NAMALWA (cell line): ENCODE measurements around the gene TPRKB.
"Not testable (repeated sequence)": the region's sequence is repeated elsewhere in the genome, so short reads cannot be mapped to it uniquely, and the experiment has no call there.

ENCODE experiments used
- DNase-seq: peaks from one replicate; pipeline ENCODE4 v3.0.0-alpha.2; 2015; ENCODE audit warnings: low spot score

The TPRKB gene

DNA sequence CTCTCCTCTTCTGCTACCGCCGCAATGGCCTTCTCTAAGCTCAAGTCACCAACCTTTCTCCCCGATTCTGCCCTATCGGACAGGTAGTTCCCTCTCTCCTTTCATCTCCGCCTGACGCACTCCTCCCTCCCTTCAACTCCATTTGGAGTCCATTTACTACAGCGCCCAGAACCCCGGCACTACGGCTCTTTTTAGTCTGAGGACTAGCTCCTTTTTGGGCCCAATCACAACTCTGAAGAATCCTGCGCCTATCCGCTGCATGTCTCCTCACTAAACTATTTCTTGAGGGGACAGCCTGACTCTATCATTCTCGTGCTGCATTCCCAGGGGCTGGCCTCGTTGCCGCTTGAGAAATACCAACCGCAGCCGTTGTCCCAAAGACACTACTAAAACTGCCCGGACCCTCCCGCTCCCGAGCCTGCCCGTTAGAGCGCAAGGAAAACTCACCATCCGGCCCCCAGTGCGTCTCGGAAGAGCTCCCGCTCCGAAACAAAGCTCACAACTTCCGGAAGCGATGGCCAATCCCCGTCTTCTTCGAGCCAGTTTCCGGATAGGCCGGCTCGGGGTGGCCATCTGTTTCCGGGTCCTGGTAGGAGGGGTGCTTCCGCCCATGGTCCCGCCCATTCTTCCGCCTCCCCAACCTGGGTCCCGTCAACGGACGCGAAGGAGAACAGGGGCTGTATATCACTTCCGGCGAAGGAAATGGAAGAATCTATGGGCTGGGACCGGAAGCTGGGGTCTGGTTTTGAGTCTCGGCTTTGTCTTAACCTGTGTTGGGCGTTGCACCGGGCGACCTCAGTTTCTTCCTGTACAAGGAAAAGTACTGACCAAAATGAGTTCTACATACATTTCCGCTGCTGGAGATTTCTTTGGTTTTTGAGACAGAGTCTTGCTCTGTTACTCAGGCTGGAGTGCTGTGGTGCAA lies at the start of gene TPRKB:
Gene TPRKB (minus strand): TSS at position 491 of the 925 bp plus-strand sequence. CDS start 2,776 bp downstream, outside the sequence.
- peak; percentile 97 for DNase-seq

DNA sequence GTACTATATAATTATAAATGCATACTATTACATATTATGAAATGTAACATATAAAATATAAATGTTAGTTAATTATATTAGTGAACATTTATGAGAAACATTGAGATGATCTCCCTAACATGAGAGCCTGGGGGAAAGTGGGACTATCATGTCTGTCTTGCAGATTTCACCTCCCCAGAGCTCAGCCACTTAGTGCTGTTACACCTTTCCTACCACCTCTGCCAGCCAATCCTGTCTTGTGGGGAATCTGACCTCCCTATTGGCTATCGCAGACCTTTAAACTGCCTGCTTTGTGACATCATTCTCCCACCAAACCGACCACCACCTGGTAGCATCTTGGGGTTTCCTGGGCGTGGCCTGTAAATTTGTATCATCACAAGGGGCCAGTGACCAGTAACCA lies 46.7 kb upstream of the TPRKB start, which contains the start of gene C2orf78:
Gene C2orf78 (plus strand): TSS at position 301 of the 400 bp plus-strand sequence. CDS start 127 bp downstream, outside the sequence.
- not testable (repeated sequence) for DNase-seq

DNA sequence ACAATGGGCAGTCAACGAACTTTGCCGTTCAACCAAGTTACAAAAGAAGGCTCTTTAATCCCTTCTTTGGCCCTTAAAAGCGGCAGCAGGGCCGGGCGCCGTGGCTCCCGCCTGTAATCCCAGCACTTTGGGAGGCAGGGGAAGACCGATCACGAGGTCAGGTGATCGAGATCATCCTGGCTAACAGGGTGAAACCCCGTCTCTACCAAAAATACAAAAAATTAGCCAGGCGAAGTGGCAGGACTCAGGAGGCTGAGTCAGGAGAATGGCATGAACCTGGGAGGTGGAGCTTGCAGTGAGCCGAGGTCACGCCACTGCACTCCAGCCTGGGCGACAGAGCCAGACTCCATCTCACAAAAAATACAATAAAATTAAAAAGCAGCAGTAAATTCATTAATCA lies 46.3 kb upstream of the TPRKB start:
- DNase-seq, result not testable (repeated sequence)

DNA sequence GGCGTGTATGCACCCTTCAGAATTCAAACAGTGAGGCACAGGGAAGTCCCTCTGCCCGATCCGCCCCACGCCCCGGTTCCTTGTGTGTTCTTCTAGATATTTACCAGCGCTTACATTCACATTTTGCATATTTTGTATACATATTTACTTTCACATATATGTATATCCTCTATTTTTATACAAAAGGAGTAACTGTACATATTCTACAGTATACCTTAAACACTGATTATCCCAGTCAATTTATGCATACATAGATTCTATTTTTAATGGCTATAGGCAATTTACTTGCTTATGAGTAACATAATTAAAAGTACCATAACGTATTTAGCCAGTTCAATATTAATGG lies 43.1 kb upstream of the TPRKB start:
- DNase-seq, result no peak

DNA sequence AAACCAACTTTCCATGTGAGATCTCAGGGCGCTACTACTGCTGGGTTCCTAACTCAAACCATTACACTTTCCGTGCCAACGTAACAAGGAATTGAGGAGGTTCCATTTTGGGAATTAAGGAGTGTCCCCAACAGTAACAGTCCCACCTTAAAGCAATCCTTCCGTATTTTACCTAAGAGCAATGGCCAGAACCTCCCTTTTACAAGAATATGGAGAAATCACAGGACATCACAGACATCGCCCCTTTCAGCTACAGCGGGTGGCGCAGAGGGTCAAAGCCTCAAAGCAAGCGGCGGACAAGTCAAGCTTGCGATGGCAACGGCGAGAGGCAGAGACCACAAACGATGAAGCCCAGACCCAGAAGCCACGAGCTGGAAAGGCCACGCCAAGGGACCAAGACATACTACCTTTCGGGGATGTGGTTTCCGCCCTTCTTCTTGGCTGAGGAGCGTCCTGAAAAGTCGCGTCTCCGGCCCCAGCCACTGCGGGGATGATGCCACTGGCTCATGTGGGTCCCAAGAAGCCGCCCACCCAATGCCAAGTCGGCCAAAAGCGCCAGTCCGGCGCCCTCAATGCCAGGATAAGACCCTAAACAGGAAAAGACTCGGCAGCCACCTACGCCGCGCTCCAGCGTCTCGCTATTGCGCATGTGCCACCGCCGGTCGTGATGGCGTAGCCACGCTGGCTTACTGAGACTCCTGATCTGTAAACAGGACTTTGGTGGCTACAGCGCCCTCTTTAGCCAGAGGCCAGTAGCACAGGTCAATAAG lies 42.5 kb upstream of the TPRKB start, which contains the start of gene DUSP11:
Gene DUSP11 (minus strand): TSS at position 637 of the 770 bp plus-strand sequence. CDS start 129 bp downstream, at position 508.
- DNase-seq, result peak; percentile 99

DNA sequence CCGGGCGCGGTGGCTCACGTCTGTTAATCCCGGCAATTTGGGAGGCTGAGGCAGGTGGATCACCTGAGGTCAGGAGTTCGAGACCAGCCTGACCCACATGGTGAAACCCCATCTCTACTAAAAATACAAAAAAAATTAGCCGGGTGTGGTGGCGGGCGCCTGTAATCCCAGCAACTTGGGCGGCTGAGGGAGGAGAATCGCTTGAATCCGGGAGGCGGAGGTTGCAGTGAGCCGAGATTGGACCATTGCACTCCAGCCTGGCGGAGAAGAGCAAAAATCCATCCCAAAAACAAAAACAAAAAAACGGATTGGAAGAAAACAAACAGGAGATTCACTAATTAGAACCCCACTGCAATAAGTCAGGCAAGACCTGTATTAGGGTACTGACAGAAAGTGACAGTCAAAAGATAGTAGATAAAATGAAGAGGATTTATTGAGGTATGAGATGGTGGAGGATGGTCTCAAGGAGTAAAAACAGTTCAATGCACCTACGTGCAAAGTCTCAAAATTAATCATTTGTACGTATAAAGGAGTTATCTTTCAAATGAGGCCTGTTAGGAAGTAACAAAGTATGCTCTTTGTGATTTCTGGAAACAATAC lies 41.8 kb upstream of the TPRKB start:
- not testable (repeated sequence) for DNase-seq

GRCh38 chr2:73776869-73777519 lies 39.8 kb upstream of the TPRKB start:
- DNase-seq, result no peak

- no peak for DNase-seq
These were observed 39.2 kb upstream of the TPRKB start for GRCh38 chr2:73776381-73776780.

DNA sequence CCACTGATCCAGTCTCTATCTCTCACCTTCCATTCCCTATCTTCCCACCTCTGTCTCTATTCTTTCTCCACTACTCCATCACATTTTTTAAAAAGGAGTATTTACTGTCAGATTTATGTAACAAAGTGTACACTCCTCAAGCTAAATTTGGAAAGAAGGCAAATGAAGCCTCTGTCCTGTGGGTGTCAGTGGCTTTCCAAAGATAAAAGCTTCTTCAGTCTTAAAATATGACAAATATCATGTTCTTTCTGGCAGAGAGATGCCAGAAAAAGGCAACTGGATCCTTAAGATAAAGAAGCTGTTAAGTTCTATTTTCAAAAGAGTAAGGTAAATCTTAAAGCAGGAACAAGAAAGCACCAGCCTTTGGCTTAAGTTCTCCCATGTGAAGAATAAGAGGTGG lies 35.7 kb upstream of the TPRKB start:
- no peak for DNase-seq

DNA sequence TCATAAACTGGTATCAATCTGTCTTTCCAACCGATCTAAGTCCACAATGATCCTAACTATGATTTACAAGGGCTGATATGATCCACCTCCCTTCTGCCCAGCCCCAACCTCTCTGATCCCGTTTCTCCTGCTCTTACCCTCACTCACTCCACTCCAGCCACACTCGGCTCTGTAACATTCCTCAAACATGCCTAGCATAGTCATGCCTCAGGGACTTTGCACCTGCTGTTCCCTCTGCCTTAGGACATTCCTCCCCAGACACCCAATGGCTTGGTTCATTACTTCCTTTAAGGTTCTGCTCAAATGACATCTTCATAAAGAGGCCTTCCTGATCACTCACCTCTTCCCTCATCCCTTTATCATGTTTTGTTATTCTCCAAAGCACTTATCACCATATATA lies 33.6 kb upstream of the TPRKB start:
- DNase-seq, result no peak

DNA sequence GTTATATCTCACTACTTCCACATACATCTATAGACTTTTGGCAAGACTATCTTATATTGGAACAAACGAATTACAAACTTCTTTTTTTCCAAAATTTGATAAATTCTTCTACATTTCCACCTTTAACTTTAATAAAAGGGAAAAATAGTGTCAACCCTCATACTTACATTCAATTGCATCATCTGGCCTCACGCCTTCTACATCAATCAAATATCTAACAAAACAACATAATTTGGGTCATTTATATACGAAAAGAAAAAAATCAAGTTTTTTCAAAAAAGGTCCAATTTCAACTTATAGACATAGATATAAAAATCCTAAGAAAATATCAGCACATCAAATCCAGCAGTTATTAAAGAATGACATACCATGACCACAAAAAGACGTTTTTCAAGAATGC lies 29.8 kb upstream of the TPRKB start:
- no peak for DNase-seq

- no peak for DNase-seq
These were observed 29.2 kb upstream of the TPRKB start for GRCh38 chr2:73766349-73766748.

DNA sequence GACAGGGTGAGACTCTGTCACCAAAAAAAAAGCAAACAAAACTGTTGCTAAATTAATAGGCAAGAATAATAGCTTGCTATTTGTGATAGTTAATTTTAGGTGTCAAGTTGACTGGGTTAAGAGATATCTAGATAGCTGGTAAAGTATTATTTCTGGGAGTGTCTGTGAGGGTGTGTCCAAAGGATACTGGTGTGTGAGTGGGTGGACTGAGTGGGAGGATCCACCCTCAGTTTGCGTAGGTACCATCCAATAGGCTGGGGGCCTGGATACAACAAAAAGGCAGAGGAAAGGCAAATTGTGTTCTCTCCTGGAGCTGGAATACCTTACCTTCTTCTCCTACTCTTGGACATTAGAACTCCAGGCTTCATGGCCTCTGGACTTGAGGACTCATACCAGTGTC lies 27.8 kb upstream of the TPRKB start:
- DNase-seq, result no peak

DNA sequence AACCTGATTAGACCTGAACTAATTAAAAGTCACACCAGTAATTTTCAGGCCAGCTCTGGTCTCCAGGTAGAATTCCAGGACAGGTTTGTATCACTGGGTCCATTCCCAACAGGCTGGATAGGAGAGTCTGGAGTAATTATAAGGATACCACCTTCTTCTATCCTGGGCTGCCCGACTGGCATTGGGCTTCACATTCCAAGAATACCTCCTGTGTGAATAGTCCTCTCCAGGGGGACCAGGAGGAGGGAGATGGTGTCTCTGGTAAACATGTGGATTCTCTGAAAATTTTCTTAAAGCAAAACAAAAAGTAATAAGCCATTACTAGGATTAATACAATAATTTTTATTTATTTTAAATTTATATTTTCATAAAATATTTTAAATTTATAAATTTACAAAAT lies 25.4 kb upstream of the TPRKB start:
- DNase-seq, result no peak

GRCh38 chr2:73759904-73760303 lies 22.8 kb upstream of the TPRKB start:
- DNase-seq, result no peak

DNA sequence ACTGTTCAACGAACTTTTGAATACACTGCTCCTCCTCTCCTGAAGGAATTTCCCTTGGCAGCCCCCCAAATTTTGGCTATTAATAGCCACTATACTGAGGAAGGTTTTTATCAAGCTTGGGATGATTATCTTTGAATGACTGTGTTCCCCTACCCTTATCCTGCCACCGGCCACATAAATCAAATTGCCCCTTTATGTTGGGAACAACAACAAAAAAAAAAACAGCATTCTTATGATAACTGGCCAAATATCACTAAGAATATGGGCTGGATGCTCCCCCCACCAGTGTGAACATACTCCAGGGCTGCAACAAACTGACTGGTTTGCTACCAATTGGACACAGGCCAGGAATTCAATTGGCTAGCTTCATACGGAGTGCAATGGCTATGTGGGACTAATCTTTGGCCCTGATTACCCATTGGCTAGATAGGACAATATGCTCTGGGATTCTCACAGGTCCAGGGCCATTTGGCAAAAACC lies 22.2 kb upstream of the TPRKB start:
- DNase-seq, result no peak

DNA sequence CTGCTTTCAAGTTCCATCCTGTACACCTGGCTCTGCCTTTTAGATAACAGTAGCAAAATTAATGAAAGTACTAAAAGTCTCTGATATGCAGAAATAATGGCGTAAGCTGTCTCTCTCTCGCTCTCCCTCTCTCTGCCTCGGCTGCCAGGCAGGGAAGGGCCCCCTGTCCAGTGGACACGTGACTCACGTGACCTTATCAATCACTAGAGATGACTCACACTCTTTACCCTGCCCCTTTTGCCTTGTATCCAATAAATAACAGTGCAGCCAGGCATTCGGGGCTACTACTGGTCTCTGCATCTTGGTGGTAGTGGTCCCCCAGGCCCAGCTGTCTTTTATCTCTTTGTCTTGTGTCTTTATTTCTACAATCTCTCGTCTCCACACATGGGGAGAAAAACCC lies 17.2 kb upstream of the TPRKB start:
- not testable (repeated sequence) for DNase-seq

- no peak for DNase-seq
These were observed 12.2 kb upstream of the TPRKB start for GRCh38 chr2:73749314-73749713.

GRCh38 chr2:73746877-73747208 lies 9.7 kb upstream of the TPRKB start:
- DNase-seq, result no peak

- no peak for DNase-seq
These were observed 9.1 kb upstream of the TPRKB start for GRCh38 chr2:73746015-73746876.

DNA sequence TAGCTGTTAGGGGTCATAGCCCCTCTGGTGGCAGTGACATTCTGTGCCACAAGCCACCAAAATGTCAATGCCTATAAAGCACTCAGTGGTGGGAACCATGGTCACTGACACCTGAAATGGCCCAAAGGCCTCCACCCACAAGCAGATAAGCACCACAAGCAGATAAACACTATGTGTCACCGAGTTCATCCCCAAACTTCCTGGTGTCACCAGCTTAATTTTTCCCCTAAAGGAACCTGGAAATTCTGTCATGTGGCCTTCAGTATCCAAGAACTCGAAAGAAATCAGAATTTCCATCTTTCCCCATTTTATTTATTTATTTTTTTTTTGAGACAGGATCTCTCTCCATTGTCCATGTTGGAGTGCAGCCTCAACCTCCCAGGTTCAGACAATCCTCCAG lies 3.6 kb upstream of the TPRKB start:
- DNase-seq, result no peak
